GM18868 (cell line): ENCODE measurements around the gene ZNF175.

ENCODE experiments used
- ATAC-seq: cut with Tn5 transposase; IDR thresholded peaks from one replicate; pipeline ENCODE4 v1.9.1; 2021; ENCODE audit warnings: mild to moderate bottlenecking, moderate library complexity; ENCODE audit not compliant: unreplicated experiment

The ZNF175 gene

DNA sequence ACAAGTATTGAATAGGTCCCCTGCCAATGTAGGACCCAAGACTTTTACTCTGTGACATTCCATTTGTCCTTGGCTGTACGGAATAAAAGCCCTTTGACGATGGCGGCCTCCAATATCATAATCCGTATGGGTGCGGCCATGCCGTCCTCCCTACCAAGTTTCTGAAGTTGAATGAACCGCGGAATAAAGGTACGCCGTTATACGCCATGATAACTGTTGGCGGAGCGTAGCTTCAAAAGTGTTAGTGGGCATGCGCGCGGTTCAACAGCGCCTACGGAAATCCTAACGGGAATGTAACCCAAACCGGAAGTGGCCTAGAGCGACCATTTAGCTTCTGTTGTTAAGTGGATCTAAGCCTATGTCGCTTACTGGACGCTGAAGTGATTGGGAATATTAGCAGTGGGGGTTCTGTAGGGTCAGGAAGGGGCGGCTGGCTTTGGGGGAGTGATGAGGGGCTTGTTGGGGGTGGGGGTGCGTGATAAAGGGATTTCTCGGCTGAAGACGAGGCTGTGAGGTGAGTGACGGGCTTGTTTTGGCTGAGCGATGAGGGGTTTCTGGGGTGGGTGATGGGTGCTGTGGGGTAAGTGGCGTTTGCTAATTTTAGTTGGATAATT lies at the start of gene ZNF175:
Gene ZNF175, plus strand, starts transcription at position 322 of the 614 bp plus-strand sequence. CDS start 2,047 bp downstream, outside the sequence.
- peak; percentile 79 for ATAC-seq

- no peak for ATAC-seq
These were observed 49.7 kb upstream of the ZNF175 start for GRCh38 chr19:51521357-51521756.

- no peak for ATAC-seq
These were observed 49.3 kb upstream of the ZNF175 start for GRCh38 chr19:51521781-51522180.

- no peak for ATAC-seq
These were observed 46.3 kb upstream of the ZNF175 start for GRCh38 chr19:51524666-51525264.

GRCh38 chr19:51525651-51526050 lies 45.4 kb upstream of the ZNF175 start:
- ATAC-seq = no peak

DNA sequence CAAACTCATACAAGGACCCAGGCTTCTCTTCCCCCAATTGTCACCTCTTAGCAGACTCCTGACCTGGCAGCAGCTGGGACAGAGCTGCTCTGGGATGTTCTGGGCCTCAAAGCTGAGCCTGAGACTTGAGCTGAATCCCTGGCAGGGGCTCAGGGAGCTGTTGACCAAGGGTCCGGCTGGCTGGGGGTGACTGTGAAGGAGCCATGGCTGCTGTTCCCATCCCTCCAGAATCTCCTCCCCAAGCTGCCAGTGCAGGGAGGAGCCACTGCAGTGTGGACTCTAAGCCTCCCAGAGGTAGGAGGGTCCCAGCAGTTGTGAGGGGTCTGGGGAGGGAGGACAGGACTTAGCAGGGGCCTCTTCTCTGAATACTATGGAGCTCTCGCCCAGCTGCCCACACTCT lies 41.8 kb upstream of the ZNF175 start:
- no peak for ATAC-seq

- no peak for ATAC-seq
These were observed 40.5 kb upstream of the ZNF175 start for GRCh38 chr19:51530616-51531015.

DNA sequence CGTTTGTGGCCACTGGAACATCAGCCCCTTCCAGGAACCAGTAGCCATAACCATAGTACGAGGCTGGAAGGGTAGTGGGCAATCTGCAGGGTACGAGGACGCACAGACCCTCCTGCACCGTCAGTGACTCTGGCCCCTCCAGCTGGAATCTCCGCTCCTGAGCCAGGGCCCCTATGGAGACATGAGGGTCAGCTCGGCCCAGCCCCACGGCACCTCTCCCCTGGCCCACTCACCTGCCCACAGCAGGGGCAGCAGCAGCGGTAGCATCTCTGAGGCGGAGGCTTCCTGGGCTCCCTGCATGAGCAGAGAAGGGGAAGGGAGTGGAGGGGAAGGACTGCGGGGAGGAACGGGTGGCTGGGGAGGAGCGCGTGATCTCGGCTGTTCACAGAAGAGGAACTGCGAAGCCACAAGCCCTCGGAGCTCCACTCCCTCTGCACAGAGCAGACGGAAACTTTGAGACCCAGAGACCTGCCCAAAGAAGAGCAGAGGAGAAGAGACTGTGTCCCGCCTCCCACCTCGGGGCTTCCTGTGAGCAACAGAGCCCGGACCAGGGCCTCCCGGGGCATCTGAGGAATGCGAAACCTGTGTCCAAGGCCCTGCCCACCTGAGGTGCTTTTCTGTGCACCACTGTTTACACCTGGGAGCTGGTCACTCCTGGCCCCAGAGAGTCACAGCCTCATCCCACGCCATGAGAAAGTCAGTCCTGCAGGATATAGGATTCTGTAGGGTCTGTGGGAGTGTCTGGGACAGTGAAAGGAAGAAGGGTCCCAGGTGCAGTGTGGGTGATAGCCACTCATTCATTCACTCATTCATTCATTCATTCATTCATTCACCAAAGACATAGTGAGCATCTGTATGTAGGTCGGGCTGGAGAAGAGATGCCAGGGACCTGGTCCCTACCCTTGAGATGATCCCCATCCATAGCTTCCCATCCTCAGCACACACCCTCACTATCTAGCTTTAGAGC lies 39.5 kb upstream of the ZNF175 start, which contains the start of gene SIGLEC6:
Gene SIGLEC6, minus strand, starts transcription at position 322 of the 967 bp plus-strand sequence. Its CDS starts 22 bp downstream, at position 300.
- ATAC-seq = peak; percentile 70

- no peak for ATAC-seq
These were observed 35.5 kb upstream of the ZNF175 start for GRCh38 chr19:51535535-51535934.

DNA sequence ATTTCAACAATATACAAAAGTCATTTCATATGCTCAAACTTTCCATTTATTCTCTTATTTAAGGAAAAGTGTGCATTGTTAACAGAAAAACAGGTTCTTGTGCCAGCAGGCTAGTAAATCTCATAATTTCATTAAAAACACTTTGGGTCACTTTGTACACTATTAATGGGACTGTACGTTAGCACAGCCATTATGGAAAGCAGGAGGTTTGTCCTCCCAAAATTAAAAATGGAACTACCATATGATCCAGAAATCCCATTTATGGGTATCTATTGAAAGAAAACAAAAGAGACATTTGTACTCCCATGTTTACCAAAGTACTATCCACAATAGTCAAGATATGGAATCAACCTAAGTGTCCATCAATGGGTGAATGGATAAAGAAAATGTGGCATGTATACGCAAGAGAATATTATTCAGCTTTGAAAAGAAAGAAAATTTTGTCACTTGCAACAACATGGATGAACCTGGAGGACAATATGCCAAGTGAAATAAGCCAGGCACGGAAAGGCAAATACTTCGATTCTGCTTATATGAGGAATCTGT lies 31.2 kb upstream of the ZNF175 start:
- ATAC-seq = no peak

DNA sequence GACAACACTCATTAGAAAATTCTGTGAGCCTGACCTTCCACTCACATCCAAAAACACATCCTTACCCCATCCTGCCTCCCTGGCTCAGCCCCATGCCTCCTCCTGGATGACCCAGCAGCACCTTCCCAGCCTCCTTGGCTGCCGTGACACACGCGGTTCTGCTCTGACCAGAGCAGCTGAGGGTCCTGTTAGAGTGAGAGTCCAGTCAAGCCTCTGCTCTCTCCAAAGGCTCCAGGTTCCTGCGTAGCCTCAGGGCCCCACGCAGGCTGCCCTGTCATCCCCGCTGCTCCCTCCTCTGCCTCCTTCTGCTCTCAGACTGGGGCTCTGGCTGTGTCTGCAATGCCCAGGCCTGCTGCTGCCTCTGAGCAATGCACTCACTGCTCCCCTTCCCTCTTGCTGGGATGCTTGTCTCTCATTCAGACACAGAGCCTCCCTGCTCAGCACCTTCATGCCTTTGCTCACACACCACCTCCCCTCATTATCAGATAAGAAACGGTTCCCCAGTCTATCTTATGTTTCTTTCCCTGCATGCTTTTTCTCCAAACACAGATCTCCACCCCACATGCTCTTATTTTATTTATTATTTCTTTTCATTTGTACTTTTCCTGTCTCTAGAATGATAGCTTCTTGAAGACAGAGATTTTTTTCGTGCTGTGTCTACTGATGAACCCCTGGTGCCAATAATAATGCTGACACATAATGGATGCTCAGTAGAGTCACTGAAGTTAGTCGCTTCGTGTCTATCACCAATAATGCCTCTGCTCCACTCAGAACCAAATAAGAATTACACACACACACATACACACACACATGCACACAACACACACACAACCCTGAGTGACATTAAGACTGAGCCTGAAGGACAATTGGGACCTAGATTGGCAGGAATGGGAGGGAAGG lies 29.4 kb upstream of the ZNF175 start:
- no peak for ATAC-seq

DNA sequence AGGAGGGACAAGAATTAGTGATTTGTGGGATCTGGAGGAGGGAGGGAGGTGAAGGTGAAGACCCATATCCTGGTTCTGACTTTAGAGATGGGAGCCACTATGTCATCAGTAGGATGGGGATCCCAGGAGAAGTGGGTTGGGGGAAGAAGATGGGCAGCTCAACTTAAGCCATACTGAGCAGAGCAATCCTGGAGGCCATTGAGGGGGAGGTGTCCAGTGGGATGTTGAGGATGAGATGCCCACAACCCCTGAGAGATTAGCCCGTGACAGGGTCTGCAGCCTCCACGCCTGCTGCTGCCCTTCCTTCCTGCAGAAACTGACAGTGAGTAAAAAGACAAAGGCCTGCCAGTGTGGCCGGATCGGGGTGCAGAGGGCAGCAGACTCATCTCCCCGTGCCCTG lies 28.4 kb upstream of the ZNF175 start:
- ATAC-seq = no peak

- ATAC-seq = no peak
These were observed 27.0 kb upstream of the ZNF175 start for GRCh38 chr19:51544038-51544437.

DNA sequence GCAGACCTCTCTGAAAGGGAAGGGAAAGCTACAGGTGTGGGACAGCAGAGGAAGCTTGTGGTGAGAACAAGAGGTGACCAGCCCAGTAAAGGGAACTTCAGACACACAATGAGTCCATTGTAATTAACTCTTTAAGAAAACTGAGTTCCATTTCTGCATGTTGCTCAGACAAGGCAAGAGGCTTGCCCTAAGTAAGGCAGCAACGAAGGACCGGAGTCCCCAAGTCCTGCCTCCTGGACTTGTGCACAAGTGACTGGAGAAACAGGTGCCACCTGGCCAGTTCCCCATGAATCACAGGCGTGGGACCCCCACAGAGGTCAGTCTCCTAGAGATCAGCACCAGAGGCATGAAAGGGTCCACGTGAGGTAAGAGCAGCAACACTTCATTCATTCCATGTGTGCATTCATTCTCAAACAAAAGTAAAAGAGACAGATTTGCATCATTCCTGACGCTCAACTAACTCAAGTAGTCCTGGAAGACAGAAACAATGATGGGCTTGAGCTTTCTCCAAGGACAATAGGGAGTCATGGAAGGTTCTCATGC lies 24.9 kb upstream of the ZNF175 start:
- ATAC-seq = no peak

- no peak for ATAC-seq
These were observed 24.3 kb upstream of the ZNF175 start for GRCh38 chr19:51546650-51547396.

GRCh38 chr19:51547397-51548212 lies 23.5 kb upstream of the ZNF175 start:
- ATAC-seq = no peak

GRCh38 chr19:51548213-51548651 lies 22.9 kb upstream of the ZNF175 start:
- no peak for ATAC-seq

DNA sequence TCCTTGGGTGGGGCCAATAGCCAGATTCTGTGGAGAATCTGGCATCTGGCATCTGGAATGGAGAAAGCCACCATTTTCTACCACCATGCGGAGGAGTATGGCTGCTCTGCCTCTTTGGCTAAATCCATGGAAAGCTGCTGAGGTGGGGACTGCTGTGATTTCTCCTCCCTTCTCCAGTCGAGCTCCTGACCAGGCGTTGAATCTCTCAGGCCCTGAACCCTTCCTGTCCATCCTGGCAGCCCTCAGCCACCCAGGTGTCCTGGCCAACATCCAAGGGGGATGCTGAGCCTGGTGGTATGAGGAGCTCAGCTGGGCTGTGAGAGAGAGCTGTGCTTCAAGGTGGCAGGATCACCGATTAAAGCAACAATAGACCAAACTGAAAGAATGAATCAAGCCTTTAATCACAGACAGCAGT lies 22.2 kb upstream of the ZNF175 start:
- ATAC-seq = no peak
